Measurements from ENCODE around the gene IL1R2. TPM values are rescaled to one million over a fixed set of nuclear protein-coding genes. Genes with fewer than 3 reads are reported as not detected.

The IL1R2 gene
- total RNA-seq, 1 donor from 2014 or later, result 0.50 TPM

- no peaks in the 10 kb centered on the region for H3K36me3 ChIP-seq (ENCODE audit: control insufficient read depth, insufficient read depth, low read length)
- H3K27me3 ChIP-seq (ENCODE audit: control insufficient read depth, insufficient read depth, low read length), result no peaks in the 10 kb centered on the region
- TF ChIP-seq CTCF (IDR thresholded peaks at IDR 0.05; ENCODE audit: insufficient read depth, low read length, poor library complexity, severe bottlenecking), result no peak
- no peak for DNase-seq (ENCODE audit: low read depth)
- no peak overlapping the region for H3K4me3 ChIP-seq (ENCODE audit: low read depth, low read length)
Measured at GRCh38 chr2:101951296-101951695, 40.5 kb upstream of the IL1R2 start.

- Histone ChIP-seq H3K27me3 (ENCODE audit: control insufficient read depth, insufficient read depth, low read length) (no peaks in the 10 kb centered on the region), H3K4me3 (ENCODE audit: low read depth, low read length) (no peak overlapping the region), H3K36me3 (ENCODE audit: control insufficient read depth, insufficient read depth, low read length) (no peaks in the 10 kb centered on the region)
- no peak for DNase-seq (ENCODE audit: low read depth)
- TF ChIP-seq CTCF (IDR thresholded peaks at IDR 0.05; ENCODE audit: insufficient read depth, low read length, poor library complexity, severe bottlenecking), result no peak
Measured at GRCh38 chr2:101952551-101952950, 39.2 kb upstream of the IL1R2 start.

- no peaks in the 10 kb centered on the region for H3K36me3 ChIP-seq (ENCODE audit: control insufficient read depth, insufficient read depth, low read length)
- no peak for TF ChIP-seq CTCF (IDR thresholded peaks at IDR 0.05; ENCODE audit: insufficient read depth, low read length, poor library complexity, severe bottlenecking)
- no peaks in the 10 kb centered on the region for H3K27me3 ChIP-seq (ENCODE audit: control insufficient read depth, insufficient read depth, low read length)
- no peak overlapping the region for H3K4me3 ChIP-seq (ENCODE audit: low read depth, low read length)
- DNase-seq (ENCODE audit: low read depth), result no peak
Measured at GRCh38 chr2:101956465-101957438, 35.0 kb upstream of the IL1R2 start.

GRCh38 chr2:101958061-101958460, 33.7 kb upstream of the IL1R2 start:
- H3K36me3 ChIP-seq (ENCODE audit: control insufficient read depth, insufficient read depth, low read length), result no peaks in the 10 kb centered on the region
- TF ChIP-seq CTCF (IDR thresholded peaks at IDR 0.05; ENCODE audit: insufficient read depth, low read length, poor library complexity, severe bottlenecking), result no peak
- no peak for DNase-seq (ENCODE audit: low read depth)
- H3K27me3 ChIP-seq (ENCODE audit: control insufficient read depth, insufficient read depth, low read length), result no peaks in the 10 kb centered on the region
- no peak overlapping the region for H3K4me3 ChIP-seq (ENCODE audit: low read depth, low read length)

- TF ChIP-seq CTCF (IDR thresholded peaks at IDR 0.05; ENCODE audit: insufficient read depth, low read length, poor library complexity, severe bottlenecking), result no peak
- Histone ChIP-seq H3K27me3 (ENCODE audit: control insufficient read depth, insufficient read depth, low read length) (no peaks in the 10 kb centered on the region), H3K4me3 (ENCODE audit: low read depth, low read length) (no peak overlapping the region), H3K36me3 (ENCODE audit: control insufficient read depth, insufficient read depth, low read length) (no peaks in the 10 kb centered on the region)
- DNase-seq (ENCODE audit: low read depth), result no peak
Measured at GRCh38 chr2:101960819-101961337, 30.9 kb upstream of the IL1R2 start.

All from kidney epithelial cell (primary cell).